SU-DHL-6 (cell line): ENCODE measurements around the gene DDX3X.

ENCODE experiments used
- H2AFZ ChIP-seq: fragments of 200-600 bp; sonication (generic); 2 replicates; pipeline ENCODE4 v1.6.1; 2014; ENCODE audit warnings: low read depth, mild to moderate bottlenecking, moderate library complexity, mixed read lengths, antibody characterized with exemption, low read length; ENCODE audit not compliant: severe bottlenecking
- H3F3A ChIP-seq: fragments of 200-600 bp; shearing (Covaris generic); 2 replicates; pipeline ENCODE4 v1.6.0; 2016; ENCODE audit warnings: antibody characterized with exemption, mild to moderate bottlenecking; ENCODE audit not compliant: insufficient read depth
- H3K27ac ChIP-seq: fragments of 200-600 bp; sonication (generic); 2 replicates; pipeline ENCODE4 v1.5.1; 2016; ENCODE audit warnings: low read depth, mild to moderate bottlenecking, low read length, moderate library complexity, mixed read lengths
- H3K27me3 ChIP-seq: fragments of 200-600 bp; sonication (generic), shearing (Covaris generic); 2 replicates; pipeline ENCODE4 v1.6.0; 2014; ENCODE audit warnings: mild to moderate bottlenecking, low read length
- H3K36me3 ChIP-seq: fragments of 200-600 bp; sonication (generic); 2 replicates; pipeline ENCODE4 v1.6.1; 2014; ENCODE audit warnings: mild to moderate bottlenecking, low read length, mixed read lengths
- H3K4me2 ChIP-seq: fragments of 300-600, 200-600 bp; shearing (Covaris generic), sonication (generic); 2 replicates; pipeline ENCODE4 v1.6.0; 2014; ENCODE audit warnings: low read length, low read depth, mild to moderate bottlenecking; ENCODE audit not compliant: poor library complexity, severe bottlenecking
- H3K4me3 ChIP-seq: fragments of 200-600 bp; sonication (generic); 2 replicates; pipeline ENCODE4 v1.5.1; 2014; ENCODE audit warnings: antibody characterized with exemption, low read length, mild to moderate bottlenecking, mixed read lengths; ENCODE audit not compliant: insufficient read depth, poor library complexity, severe bottlenecking
- H3K79me2 ChIP-seq: fragments of 200-600 bp; sonication (generic); 2 replicates; pipeline ENCODE4 v1.6.1; 2014; ENCODE audit warnings: mild to moderate bottlenecking, low read length, moderate library complexity; ENCODE audit not compliant: insufficient read depth
- H3K9ac ChIP-seq: fragments of 200-600 bp; sonication (generic); 2 replicates; pipeline ENCODE4 v1.7.0; 2014; ENCODE audit warnings: mild to moderate bottlenecking, low read length
- H3K9me2 ChIP-seq: fragments of 200-600 bp; sonication (generic); replicated peaks from 2 replicates; pipeline ENCODE4 v1.6.1; 2014; ENCODE audit warnings: low read length; ENCODE audit not compliant: insufficient read depth
- H3K9me3 ChIP-seq: fragments of 200-600 bp; sonication (generic); 2 replicates; pipeline ENCODE4 v1.6.1; 2014; ENCODE audit warnings: low read length, mixed read lengths; ENCODE audit not compliant: insufficient read depth
- H4K20me1 ChIP-seq: fragments of 200-600 bp; sonication (generic); 2 replicates; pipeline ENCODE4 v1.6.1; 2014; ENCODE audit warnings: low read depth, mild to moderate bottlenecking, antibody characterized with exemption, low read length, moderate library complexity, mixed read lengths
- EZH2phosphoT487 ChIP-seq: fragments of 200-600 bp; sonication (generic), shearing (Covaris generic); conservative IDR thresholded peaks from 2 replicates; pipeline ENCODE4 v1.6.1; 2018; ENCODE audit warnings: mild to moderate bottlenecking, antibody characterized with exemption, low read length, moderate library complexity, mixed read lengths
- TF ChIP-seq, protein P1 (sequence below): fragments of 200-600 bp; sonication (generic); IDR thresholded peaks from one replicate; pipeline ENCODE4 v1.5.1; 2017; ENCODE audit warnings: antibody characterized with exemption, mild to moderate bottlenecking, low read length, moderate library complexity; ENCODE audit not compliant: insufficient read depth, poor library complexity, severe bottlenecking

The DDX3X gene

DNA sequence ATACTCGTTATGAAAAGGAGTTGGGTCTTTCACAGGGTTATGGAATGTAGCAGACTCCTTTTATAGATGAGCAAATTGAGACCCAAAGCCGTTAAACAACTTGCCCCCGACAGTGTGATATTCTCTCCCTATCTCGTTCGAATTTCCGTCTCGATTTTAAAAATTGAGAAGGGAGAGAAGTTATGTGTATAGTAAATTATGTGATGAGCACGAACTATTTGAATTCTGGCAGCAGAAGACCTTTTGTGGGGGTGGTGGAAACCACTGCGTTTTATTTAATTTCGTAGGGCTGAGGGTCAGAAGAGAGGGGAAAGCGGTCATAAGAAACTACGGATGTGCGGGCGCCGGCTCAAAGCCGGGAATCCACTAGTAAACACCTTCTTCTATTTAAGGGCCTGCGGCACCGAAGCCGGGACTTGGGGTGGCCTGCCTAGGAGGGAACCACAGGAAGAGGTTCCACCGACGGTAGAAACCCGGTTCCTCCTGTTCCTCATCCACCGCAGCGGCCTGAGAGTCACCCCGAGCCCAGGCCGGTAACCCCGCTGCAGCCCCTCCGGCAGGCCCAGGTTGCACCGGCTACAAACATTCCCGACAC lies 1.5 kb upstream of the DDX3X start:
- H3K27me3 ChIP-seq: no peaks in the 10 kb centered on the region
- peak overlapping the region; percentile 98 for H3K4me3 ChIP-seq
- H4K20me1 ChIP-seq: peaks cover 15% of the 10 kb centered on the region
- H2AFZ ChIP-seq: peak overlapping the region; percentile 66
- H3K36me3 ChIP-seq: peaks cover under 1% of the 10 kb centered on the region
- TF ChIP-seq, protein P1, sequence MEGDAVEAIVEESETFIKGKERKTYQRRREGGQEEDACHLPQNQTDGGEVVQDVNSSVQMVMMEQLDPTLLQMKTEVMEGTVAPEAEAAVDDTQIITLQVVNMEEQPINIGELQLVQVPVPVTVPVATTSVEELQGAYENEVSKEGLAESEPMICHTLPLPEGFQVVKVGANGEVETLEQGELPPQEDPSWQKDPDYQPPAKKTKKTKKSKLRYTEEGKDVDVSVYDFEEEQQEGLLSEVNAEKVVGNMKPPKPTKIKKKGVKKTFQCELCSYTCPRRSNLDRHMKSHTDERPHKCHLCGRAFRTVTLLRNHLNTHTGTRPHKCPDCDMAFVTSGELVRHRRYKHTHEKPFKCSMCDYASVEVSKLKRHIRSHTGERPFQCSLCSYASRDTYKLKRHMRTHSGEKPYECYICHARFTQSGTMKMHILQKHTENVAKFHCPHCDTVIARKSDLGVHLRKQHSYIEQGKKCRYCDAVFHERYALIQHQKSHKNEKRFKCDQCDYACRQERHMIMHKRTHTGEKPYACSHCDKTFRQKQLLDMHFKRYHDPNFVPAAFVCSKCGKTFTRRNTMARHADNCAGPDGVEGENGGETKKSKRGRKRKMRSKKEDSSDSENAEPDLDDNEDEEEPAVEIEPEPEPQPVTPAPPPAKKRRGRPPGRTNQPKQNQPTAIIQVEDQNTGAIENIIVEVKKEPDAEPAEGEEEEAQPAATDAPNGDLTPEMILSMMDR: no peak
- TF ChIP-seq EZH2phosphoT487: no peak
- peaks cover 35% of the 10 kb centered on the region for H3K79me2 ChIP-seq
- H3K27ac ChIP-seq: peak overlapping the region; percentile 97
- H3F3A ChIP-seq: peaks cover 17% of the 10 kb centered on the region; the same call in 1 of the 2 replicates
- H3K9ac ChIP-seq: peak overlapping the region; percentile 99
- no peaks in the 10 kb centered on the region for H3K9me2 ChIP-seq
- H3K9me3 ChIP-seq: no peaks in the 10 kb centered on the region
- H3K4me2 ChIP-seq: peak overlapping the region; percentile 89

DNA sequence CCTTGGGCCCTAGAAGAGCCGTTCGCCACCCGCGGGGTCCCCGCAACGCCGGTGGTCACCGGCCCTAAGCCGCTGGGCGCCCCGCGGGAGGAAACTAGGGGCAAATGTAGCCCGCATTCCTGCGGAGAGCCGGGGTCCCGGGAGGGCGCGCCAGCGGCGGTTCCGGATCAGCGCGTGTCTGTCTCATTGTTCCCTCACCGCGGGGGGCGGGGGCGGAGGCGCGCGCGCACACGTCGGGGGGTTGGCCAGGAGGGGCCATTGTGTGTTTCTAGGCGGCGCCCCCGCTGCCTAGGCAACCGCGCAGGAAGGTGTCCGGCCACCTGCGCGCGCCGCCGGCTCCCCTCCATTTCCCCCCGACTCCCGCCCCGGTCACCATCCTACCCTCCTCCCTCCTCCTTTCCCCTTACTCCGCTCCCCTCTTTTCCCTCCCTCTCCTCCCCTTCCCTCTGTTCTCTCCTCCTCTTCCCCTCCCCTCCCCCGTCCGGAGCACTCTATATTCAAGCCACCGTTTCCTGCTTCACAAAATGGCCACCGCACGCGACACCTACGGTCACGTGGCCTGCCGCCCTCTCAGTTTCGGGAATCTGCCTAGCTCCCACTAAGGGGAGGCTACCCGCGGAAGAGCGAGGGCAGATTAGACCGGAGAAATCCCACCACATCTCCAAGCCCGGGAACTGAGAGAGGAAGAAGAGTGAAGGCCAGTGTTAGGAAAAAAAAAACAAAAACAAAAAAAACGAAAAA lies 789 bp upstream of the DDX3X start:
- peaks cover 17% of the 10 kb centered on the region; the same call in 1 of the 2 replicates for H3F3A ChIP-seq
- H3K79me2 ChIP-seq: peaks cover 41% of the 10 kb centered on the region
- H3K9ac ChIP-seq: peak overlapping the region; percentile 99
- H2AFZ ChIP-seq: peak overlapping the region; percentile 66
- peaks cover 22% of the 10 kb centered on the region for H4K20me1 ChIP-seq
- peak overlapping the region; percentile 89 for H3K4me2 ChIP-seq
- no peaks in the 10 kb centered on the region for H3K9me3 ChIP-seq
- H3K9me2 ChIP-seq: no peaks in the 10 kb centered on the region
- H3K27me3 ChIP-seq: no peaks in the 10 kb centered on the region
- peak overlapping the region; percentile 98 for H3K4me3 ChIP-seq
- no peak for TF ChIP-seq EZH2phosphoT487
- TF ChIP-seq, protein P1: no peak
- H3K36me3 ChIP-seq: peaks cover 7% of the 10 kb centered on the region
- H3K27ac ChIP-seq: peak overlapping the region; percentile 97

DNA sequence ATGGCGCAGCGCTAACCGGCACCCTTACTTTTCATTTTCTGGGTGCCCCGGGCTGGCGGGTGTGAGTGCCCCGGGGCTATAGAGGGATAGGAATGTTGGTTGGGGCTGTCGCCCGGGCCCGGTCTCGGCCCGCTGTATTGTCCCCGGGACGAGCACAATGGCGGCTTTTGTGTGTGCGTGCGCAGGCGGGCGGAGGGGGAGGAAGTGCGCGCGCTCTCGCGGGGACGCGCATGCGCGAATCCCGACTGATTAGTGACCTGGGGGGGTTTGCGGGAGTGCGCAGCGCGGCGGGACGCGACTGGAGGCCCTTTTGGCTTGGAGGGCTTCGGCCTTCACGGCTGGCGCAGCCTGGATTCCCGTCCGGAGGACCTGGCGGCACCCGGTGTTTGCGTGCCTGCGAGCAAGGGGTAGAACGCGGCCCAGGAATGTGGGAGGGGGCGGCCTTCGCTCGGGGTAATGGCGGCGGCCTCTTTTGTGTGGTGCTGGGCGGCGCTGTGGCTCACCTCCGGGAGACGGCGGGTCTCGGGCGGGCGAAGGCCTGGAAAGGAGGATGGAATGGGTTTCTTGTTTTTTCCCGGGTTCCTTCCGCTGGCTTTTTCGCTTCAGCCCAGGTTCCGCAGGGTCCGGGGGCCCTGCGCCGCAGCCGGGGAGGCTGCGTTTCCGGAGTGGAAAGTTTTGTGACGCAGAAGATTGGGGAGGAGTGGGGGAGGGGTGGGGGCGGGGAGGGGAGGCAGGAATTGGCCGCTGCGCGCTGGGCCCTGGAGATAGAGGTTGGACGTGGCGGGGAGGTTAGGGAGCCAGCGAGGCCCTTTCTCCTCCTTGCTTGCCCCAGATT lies 618 bp downstream of the DDX3X start:
- H4K20me1 ChIP-seq: peaks cover 33% of the 10 kb centered on the region
- no peaks in the 10 kb centered on the region for H3K9me2 ChIP-seq
- H2AFZ ChIP-seq: no peak overlapping the region
- peak overlapping the region; percentile 98 for H3K4me3 ChIP-seq
- H3K9ac ChIP-seq: peak overlapping the region; percentile 99
- peaks cover 17% of the 10 kb centered on the region; the same call in 1 of the 2 replicates for H3F3A ChIP-seq
- peak overlapping the region; percentile 97 for H3K27ac ChIP-seq
- H3K79me2 ChIP-seq: peaks cover 56% of the 10 kb centered on the region
- peak overlapping the region; percentile 89 for H3K4me2 ChIP-seq
- H3K27me3 ChIP-seq: no peaks in the 10 kb centered on the region
- H3K9me3 ChIP-seq: no peaks in the 10 kb centered on the region
- TF ChIP-seq, protein P1: no peak
- no peak for TF ChIP-seq EZH2phosphoT487
- peaks cover 14% of the 10 kb centered on the region for H3K36me3 ChIP-seq
